H4 (cell line): ENCODE measurements around the gene RAI14. TPM values are rescaled to one million over a fixed set of nuclear protein-coding genes. Genes with fewer than 3 reads are reported as not detected.
"Not testable (repeated sequence)": the region's sequence is repeated elsewhere in the genome, so short reads cannot be mapped to it uniquely, and the experiment has no call there.

Experiments used
- DNase-seq: peaks from one replicate; pipeline ENCODE4 v3.0.0-alpha.2; 2015; ENCODE audit warnings: low spot score
- total RNA-seq: library from RNA; depleted of rRNA; stranded (reverse); fragments of >200 nt; shearing (Covaris generic); gene quantifications from 2 replicates; pipeline ENCODE4 v1.2.3, GENCODE V29; 2014

Gene RAI14
- total RNA-seq, 1 experiment from 2014 or later = 27.5 TPM

DNA sequence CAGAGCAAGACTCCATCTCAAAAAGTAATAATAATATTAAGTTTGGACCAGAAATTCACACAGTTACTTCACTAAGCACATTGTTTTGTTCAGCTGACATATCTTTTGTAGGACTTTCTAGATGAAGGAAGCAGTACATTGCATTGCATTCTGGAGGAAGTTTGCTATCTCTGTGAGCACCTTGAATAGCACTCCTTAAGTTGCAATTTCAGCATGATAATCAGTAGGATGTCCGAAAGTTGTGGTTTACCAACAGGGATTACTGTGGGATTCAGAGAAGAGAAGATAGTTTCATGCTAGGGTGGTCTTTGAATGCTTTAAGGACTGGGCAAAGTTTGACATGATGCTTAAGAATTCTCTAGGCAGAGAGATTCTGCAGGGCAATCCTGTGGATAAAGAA, 164.5 kb downstream of the RAI14 start:
- DNase-seq = no peak

DNA sequence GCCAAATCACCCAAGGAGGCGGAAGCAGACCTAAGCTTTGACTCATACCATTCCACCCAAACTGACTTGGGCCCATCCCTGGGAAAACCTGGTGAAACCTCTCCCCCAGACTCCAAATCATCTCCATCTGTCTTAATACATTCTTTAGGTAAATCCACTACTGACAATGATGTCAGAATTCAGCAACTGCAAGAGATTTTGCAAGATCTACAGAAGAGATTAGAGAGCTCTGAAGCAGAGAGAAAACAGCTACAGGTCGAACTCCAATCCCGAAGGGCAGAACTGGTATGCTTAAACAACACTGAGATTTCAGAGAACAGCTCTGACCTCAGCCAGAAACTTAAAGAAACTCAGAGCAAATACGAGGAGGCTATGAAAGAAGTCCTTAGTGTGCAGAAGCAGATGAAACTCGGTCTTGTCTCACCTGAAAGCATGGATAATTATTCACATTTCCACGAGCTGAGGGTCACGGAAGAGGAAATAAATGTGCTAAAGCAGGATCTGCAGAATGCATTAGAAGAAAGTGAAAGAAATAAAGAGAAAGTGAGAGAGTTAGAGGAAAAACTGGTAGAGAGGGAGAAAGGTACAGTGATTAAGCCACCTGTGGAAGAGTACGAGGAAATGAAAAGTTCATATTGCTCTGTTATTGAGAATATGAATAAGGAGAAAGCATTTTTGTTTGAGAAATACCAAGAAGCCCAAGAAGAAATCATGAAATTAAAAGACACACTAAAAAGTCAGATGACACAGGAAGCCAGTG, 167.0 kb downstream of the RAI14 start:
- no peak for DNase-seq

DNA sequence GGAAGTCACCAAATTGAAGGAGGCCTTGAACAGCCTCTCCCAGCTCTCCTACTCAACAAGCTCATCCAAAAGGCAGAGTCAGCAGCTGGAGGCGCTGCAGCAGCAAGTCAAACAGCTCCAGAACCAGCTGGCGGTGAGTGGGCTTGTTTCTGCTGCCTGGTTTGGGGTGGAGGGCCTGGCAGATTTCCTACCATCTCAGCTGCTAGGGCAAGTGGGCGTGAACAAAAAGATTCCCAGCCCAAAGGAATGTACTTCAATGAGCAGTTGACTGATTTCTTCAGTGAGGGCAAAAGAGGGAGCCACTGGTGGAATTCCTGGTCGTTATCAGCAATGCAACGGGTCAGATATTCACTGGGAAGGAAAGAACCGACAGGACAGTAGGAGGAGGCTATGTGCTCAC, 170.2 kb downstream of the RAI14 start:
- DNase-seq = no peak

DNA sequence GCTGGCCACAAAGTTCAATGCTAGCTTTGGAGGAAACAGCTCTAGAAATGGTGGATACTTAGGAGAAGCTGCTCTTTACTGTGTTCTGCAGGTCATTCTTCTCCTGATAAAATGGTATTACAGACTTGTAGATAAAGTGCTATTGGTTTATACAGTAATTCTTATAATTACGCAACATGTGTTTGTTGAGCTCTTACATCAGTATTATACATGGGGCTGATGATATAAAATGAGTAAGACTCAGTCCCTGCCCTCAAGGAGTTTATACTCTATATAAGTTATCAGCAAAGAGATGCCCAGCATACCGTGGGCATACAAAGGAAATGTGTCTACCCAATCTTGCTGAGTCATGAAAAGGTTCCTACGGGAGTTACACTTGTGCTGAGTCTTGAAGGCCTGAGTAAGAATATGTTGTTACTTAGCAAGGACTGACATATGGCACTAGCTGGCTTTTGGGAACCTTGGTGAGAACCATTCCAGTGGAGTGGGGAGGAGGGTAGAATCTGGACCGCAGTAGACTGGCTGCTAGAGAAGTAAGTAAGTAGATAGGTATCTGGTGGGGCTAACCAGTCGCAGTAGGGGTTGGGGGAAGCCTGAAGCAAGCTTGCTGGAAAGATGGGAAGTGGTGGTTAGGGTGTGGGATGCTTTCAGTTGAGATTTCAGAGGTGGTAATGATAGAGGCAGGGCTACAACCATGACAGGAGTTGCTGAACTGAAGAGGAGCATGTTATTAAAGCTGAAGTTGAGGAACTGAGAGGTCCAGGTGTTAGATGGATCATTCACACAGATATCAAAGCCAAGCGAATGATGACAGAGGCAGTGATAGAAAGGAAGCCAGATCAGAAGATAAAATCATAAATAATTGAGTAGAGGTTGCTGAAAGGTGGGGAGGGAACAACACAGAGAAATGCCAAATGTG, 171.7 kb downstream of the RAI14 start:
- DNase-seq = no peak

DNA sequence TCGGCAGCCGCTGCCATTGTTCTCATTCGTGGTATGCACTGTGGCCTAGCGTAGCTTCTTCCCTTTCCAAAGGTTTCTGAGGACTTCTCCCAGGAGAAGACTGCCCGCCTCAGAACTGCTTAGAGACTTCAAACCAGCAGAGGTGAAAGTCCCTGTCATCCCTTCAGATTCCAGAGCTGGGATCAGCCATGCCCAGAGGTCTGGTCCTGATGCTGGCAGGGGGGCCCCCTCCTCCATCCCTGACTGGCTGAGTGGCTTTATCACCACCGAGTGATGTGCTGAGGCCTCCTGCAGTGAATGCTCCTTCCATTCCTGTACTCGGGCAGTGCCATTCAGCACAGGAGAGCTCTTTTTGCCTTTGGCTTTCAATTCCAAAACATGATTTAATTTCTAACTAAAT, 174.7 kb downstream of the RAI14 start:
- not testable (repeated sequence) for DNase-seq

DNA sequence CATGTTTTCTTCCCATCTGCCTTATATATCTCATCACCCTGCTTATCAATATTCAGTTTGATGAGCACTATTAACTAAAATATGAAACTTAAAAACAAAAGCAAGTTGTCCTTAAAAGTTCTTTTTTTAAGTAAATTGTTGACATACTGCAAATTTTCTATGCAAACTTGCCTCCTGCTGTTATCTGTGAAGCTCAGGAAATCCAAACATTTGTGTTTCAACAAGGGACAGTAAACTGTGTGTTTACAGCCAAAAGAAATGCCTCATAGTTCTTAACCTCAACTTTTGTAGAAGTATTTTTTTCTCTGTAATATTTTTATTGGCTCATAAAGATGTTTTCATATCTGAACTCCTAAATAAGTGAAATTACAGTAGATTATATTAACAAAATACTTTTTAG, 175.2 kb downstream of the RAI14 start:
- DNase-seq = no peak

DNA sequence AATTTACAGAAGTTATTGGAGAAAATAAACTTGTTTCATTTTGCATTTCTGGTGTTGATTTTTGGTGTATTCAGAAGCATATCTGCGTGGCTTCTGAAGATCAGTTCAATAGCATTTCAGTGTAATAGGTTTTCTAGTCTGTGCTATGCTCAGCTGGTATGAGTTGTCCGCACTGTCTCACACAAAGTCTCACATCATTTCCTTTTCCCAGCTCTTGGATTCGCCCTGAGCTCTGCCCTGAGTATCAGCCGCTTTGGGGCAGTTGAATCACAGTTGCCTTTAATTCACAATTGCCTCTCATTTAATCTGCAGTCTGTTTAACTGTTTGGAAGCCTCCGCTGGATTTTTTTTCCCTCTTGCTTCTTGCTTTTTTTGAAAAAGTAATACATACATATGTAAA, 176.4 kb downstream of the RAI14 start:
- no peak for DNase-seq

DNA sequence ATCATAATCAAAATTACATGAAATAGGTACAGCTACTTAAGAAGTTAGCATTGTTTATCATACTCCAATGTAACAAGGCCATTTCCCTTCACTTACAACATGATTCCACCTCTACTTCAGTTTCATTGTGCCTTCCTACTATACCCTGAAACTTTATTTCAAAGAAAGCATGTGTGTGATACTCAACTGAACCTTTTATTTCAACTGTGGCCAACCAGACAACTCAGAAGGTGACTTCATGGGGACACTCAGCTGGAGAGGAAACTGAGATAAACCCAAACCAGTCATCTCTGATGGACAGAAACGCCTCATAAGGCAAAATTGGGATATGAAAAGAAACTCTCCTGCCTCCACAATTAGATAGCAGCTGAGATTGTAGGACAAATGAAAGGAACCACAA, 177.0 kb downstream of the RAI14 start:
- DNase-seq = no peak

DNA sequence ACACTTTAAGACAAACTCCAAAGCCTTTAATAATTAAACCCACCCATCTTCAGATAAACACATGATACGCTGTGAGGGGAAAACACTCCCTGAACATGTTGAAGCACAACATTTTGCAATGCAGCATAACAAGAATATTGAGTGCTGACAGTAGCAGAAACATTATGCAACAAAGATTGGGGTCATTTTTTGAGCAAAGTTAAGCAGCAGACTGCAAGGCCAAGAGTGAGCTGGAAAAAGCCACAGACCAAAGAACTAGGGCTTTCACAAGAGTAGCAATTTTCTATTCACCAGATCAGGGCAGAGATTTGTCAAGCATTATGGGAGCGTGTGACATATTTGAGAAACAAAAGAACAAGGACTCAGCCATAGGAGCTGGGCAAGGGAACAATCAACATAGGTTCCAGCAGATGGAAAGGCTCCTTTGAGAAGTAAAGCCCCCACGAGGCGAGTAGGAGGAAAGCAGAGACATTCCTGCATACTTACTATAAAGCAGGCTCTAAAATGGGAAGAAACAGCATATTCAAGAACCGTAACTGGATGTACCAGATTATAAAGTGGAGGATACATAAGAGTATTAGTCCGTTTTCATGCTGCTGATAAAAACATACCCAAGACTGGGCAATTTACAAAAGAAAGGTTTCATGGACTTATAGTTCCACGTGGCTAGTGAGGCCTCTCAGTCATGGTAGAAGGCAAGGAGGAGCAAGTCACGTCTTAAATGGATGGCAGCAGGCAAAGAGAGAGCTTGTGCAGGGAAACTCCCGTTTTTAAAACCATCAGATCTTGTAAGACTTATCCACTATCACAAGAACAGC, 178.1 kb downstream of the RAI14 start:
- DNase-seq = no peak

DNA sequence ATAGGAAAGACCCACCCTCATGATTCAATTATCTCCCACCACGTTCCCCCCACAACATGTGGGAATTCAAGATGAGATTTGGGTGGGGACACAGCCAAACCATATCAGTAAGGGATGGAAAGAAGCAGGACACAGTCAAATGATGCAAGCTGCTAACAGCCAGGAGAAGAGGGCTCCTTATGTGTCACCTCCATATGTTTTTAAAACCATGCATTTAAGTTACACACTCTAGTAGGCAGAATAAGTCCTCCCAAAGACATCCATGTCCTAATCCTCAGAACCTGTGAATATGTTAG, 178.6 kb downstream of the RAI14 start:
- DNase-seq = no peak

DNA sequence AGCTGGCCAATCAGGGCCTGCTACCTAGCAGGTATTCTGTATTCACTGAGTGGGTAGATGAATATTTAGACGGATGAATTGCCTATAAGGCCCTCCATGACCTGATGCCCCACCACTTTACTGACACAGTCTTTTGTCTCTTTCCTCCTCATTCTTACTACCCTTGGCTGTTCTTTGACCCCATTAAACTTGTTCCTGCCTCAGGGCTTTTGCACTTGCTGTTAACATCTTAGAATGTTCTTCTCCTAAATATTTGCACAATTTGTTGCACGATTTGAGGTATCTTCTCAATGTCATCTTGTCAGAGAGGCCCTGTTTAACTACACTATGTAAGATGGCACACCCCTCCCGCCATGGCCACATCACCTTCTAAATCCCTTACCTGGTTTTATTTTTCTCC, 179.5 kb downstream of the RAI14 start:
- DNase-seq = no peak

DNA sequence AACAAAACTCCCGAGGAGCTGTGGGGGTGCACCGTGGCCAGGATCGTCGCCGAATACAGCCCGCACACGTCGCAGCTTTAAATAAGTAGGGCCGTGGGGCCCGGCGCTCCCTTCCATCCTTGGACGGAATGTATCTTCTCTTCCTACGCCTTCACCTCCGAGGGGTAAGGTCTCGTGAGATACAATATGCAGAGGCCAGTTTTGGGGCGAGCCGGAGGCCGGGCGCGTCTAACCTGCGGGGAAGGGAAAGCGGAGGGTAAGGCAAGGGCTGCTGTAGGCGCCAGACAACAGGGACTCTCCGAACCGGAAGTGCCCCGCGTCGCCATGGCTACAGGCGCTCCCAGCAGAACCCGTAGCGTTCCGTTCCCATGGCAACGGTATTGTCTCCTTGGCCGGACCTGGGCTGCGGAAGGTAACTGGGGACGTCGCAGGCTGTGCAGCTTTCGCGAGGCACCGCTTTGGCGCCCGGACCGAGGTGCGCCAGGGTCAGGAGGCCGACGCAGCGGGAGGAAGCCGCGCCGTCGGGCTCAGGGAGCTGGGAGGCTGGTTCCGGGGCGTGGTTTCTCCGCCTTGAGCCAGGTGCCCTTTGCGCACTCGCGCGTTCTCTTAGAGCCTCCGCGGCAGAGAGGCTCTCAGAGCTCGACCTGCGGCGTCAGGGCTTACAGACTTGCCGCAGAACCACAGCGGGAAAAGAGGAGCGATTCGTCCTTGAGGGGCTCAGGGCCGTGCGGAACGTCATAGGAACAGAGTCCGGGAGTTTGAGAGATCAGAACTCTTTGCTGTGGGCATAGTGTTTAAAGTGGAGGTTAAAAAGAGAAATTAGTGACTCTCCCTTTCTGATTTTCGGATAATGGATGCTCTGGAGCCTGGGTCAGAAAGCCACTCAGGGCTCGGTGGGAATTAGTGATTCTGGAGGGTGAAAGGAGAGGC, 182.9 kb downstream of the RAI14 start, which contains the start of gene TTC23L:
TTC23L (plus strand) TSS at position 380 of the 930 bp plus-strand sequence. CDS start 1,508 bp downstream, outside the sequence.
- peak; percentile 86 for DNase-seq

DNA sequence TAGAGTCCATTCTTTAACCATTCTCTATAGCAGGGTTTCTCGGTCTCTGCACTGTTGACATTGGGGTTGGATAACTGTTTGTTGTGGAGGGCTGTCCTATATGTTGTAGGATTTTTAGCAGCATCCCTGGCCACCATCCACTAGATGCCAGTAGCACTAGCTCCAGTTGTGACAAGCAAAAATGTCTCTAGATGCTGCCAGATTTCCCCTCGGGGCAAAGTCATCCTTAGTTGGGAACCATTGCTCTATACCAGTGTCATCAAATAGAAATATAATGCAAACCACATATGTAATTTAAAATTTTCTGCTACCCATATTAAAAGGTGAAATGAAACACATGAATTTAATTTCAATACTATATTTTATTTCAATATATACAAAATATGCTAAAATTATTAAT, 185.7 kb downstream of the RAI14 start:
- DNase-seq = no peak

DNA sequence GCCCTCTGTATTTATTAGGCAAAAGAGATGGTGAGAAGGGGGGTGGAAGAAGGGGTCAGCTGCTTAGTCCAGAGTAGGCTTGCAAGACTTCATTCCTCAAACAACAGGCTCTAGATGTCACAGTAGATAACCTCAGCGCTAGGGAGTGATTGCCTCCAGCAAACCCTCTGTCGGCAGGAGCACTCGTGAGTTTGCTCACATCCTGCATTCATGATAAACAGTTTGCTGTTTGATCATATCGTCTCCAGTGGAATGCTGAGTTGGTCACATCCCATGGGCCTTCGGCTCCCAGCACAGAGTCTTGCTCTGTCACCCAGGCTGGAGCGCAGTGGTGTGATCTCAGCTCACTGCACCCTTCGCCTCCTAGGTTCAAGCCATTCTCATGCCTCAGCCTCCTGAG, 186.4 kb downstream of the RAI14 start:
- DNase-seq = no peak

DNA sequence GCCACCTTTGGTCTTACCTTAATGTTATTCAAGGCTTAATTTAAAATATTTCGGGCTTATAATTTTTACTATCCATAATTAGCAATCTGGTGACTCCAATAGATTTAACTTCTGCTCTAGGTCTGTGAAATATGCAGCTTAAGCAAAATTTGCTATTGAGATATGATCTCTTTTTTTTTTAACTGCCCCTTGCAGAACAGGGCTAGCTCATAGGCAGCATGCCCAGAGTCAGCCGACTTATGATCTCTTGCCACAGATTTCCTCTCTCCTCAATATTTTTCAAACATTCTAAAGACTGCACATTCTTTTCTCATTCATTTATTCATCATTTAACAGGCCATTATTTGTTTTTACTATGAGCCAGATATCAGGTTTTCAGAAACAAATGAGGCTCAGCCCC, 187.4 kb downstream of the RAI14 start:
- no peak for DNase-seq

DNA sequence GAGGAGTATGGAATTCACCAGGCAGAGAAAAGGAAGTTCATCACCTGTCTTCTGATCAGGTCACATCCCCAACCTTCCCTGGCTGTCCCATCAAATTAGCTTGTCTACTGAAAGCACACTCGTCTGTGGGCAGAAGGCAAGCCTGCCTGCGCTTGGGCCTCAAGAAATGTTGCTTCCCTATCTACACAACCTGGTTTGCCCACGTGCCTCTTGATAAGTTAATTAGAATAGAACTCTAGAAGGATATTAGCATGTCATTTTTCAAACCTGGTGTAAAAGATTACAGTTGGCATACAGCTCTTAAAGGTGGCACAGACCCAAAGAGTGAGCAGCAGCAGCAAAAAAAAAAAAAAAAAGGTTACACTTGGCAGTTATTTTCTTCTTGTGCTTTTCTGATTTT, 188.0 kb downstream of the RAI14 start:
- DNase-seq = no peak

DNA sequence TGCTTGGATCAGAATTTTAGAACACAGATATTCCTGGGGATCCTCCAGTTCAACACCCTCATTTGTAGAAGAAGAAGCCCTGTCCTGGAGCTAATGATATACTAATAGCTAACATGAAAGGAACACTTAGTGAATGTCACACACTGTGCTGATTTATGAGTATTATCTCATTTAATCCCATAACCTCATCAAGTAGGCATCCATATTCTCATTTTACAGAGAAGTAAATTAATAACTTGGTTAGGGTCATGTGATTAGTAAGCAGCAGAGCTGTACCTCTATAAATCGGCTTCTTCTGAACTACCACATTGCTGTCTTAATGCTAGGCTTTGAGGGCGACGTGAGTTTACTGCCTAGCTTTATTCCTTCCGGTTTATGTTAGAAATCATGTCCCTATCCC, 188.9 kb downstream of the RAI14 start:
- DNase-seq = no peak

DNA sequence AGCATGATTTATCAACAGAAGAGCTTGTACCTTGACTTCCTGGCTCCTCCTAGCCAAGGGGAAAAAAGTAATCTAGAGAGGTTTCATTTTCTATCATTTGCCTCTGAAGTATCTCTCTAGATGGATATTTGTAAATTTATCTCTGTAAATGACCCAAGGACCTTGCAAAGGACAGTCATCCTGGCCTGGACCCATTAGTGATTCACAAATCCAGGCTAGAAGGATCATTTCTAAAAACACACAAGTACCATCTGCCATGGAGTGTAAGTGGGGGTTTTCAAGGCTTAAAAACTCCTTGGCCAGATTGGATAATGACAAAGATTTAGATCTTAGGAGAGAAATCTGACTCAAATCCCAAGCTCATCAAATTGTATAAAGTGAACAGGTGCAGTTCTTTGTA, 190.9 kb downstream of the RAI14 start:
- no peak for DNase-seq

DNA sequence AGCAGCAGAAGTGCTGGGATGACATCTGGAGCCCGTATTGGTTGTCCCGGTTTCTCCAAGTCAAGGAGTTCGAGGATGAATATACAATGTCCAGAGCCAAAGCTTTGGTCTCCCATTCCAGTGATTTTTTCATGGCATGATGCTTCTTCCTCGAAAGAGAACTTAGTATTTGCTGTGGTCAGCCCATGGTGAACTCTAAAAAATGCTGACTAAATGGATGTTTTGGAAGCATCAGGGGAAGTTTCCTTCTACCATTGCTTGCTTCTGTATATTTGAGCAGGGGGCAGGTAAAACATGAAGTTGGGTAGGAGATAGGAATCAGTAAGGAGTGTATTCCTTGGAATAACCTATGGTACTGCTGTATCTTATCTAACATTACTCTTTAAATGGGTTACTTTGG, 191.4 kb downstream of the RAI14 start:
- no peak for DNase-seq

DNA sequence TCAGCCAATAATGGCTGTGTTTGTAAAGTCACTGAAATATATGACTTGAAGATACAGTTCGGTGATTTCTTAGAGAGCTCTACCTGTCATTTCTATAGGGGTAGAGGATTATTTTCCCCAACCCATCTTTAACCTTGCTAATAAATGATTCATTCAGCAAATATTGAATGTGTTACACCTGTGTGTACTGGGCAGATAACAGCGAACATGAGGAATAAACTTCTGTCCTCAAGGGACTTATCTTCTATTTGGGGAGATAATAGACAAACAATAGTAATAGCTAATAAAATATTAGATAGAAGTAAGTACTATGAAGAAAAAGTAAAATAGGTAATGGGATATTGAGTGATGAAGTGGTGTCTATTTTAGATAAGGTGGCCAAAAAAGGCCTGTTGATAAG, 192.1 kb downstream of the RAI14 start:
- no peak for DNase-seq

DNA sequence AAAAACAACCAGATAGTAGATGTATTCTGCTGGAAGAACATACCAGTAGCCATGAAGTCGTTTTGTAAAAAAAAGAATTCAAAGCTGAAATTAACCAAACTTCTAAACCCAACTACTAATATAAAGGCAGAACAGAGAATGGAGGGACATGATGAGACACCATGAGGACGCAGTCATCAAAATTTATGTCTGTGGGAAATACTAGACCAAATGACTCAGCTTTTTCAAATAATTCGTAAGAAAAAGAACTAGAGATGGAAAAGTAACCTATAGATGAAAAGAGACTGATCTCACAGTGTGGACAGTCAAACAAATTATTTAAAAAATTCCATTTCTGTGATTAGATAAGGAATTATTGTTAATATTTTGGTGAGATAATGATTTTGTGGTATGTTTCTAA, 193.1 kb downstream of the RAI14 start:
- no peak for DNase-seq
